Prostate gland (tissue), 2 donors: Measurements from ENCODE around the gene SPEN. TPM values are rescaled to one million over a fixed set of nuclear protein-coding genes. Genes with fewer than 3 reads are reported as not detected.

Source experiments
- DNase-seq: peaks from one replicate; pipeline ENCODE4 v3.0.0-alpha.2; 2019; ENCODE audit warnings: low spot score
- H3K27ac ChIP-seq, 2 donors: fragments of 200-600 bp; sonication (generic); 2 replicates each; pipeline ENCODE4 v1.5.1; 2017 to 2019
- H3K27me3 ChIP-seq: fragments of 200-600 bp; sonication (generic); replicated peaks from 2 replicates; pipeline ENCODE4 v1.5.1; 2019; ENCODE audit not compliant: insufficient read depth
- H3K36me3 ChIP-seq, 2 donors: fragments of 200-600 bp; sonication (generic); 1 replicate in 1 of 2; 2 replicates in 1 of 2; pipeline versions ENCODE4 v1.5.1 to v1.8.1; 2017 to 2019
- H3K4me1 ChIP-seq: fragments of 200-600 bp; sonication (generic); replicated peaks from 2 replicates; pipeline ENCODE4 v1.5.1; 2019
- H3K4me3 ChIP-seq, 2 donors: fragments of 200-600 bp; sonication (generic); 2 replicates each; pipeline ENCODE4 v1.5.1; 2017 to 2019
- H3K9me3 ChIP-seq: fragments of 200-600 bp; sonication (generic); 2 replicates; pipeline ENCODE4 v1.5.1; 2017
- CTCF ChIP-seq, 4 experiments: fragments of 200-600 bp in 2 of 4; fragments of 450-650 bp in 2 of 4; sonication (generic) in 2 of 4; IDR thresholded peaks; 1 replicate in 3 of 4; 2 replicates in 1 of 4; pipeline ENCODE4 v1.5.1; 2016 to 2019; ENCODE audit warnings: antibody characterized with exemption in 4 of 4, mild to moderate bottlenecking in 2 of 4, moderate library complexity in 2 of 4
- POLR2A ChIP-seq: fragments of 450-650 bp; IDR thresholded peaks from one replicate; pipeline ENCODE4 v1.6.1; 2016; ENCODE audit warnings: antibody characterized with exemption, mild to moderate bottlenecking
- POLR2AphosphoS5 ChIP-seq: sonication (generic); formaldehyde crosslinking; IDR thresholded peaks from one replicate; pipeline ENCODE4 v1.6.1; 2017; ENCODE audit warnings: antibody characterized with exemption
- WGBS: methylation state at CpG from one replicate; pipeline ENCODE4 v1.1.5; 2018; 5-methylcytosine and 5-hydroxymethylcytosine counted together
- intact Hi-C: fragments of 100-400 bp; cut with DNase I; formaldehyde crosslinking; loops from one replicate; pipeline ENCODE4 v1.14.2; 2022
- total RNA-seq, 2 donors: library from RNA; depleted of rRNA; stranded (reverse); fragments of >200 nt; gene quantifications; one replicate each; pipeline ENCODE4 v1.1.0, GENCODE V29; 2016

SPEN gene
- total RNA-seq, 2 donors from 2014 or later: 31.9 to 48.3 TPM

GRCh38 chr1:15968172-15968571 lies 120.7 kb downstream of the SPEN start:
- H3K27me3 ChIP-seq: no peaks in the 10 kb centered on the region
- WGBS: 90% methylated on average over 5 of the region's 5 CpGs
- no peak overlapping the region for H3K4me3 ChIP-seq
- H3K4me1 ChIP-seq: no peaks in the 10 kb centered on the region
- DNase-seq: no peak
- intact Hi-C loops: no loop called here
- H3K36me3 ChIP-seq: no peaks in the 10 kb centered on the region
- TF ChIP-seq CTCF (IDR thresholded peaks at IDR 0.05) (no peak), POLR2AphosphoS5 (no peak), POLR2A (no peak)
- H3K27ac ChIP-seq: no peak overlapping the region
- no peaks in the 10 kb centered on the region for H3K9me3 ChIP-seq

GRCh38 chr1:15969321-15969880 lies 121.9 kb downstream of the SPEN start:
- Histone ChIP-seq H3K27me3 (no peaks in the 10 kb centered on the region), H3K9me3 (no peaks in the 10 kb centered on the region), H3K36me3 (no peaks in the 10 kb centered on the region), H3K4me3 (no peak overlapping the region), H3K4me1 (no peaks in the 10 kb centered on the region), H3K27ac (no peak overlapping the region)
- WGBS: 99% methylated on average over 13 of the region's 13 CpGs
- intact Hi-C loops: no loop called here
- no peak for DNase-seq
- TF ChIP-seq CTCF (IDR thresholded peaks at IDR 0.05) (no peak), POLR2A (no peak), POLR2AphosphoS5 (no peak)

GRCh38 chr1:15970911-15971310 lies 123.4 kb downstream of the SPEN start:
- H3K9me3 ChIP-seq: no peaks in the 10 kb centered on the region
- peaks cover 4% of the 10 kb centered on the region for H3K4me1 ChIP-seq
- TF ChIP-seq POLR2A: no peak
- TF ChIP-seq POLR2AphosphoS5: no peak
- TF ChIP-seq CTCF (IDR thresholded peaks at IDR 0.05): no peak
- no peak overlapping the region for H3K4me3 ChIP-seq
- H3K36me3 ChIP-seq: no peaks in the 10 kb centered on the region
- no peaks in the 10 kb centered on the region for H3K27me3 ChIP-seq
- no peak for DNase-seq
- H3K27ac ChIP-seq: no peak overlapping the region
- intact Hi-C loops: no loop called here

GRCh38 chr1:15972409-15972808 lies 124.9 kb downstream of the SPEN start:
- Histone ChIP-seq H3K36me3 (no peaks in the 10 kb centered on the region), H3K4me3 (no peak overlapping the region), H3K27me3 (no peaks in the 10 kb centered on the region), H3K9me3 (no peaks in the 10 kb centered on the region), H3K27ac (no peak overlapping the region), H3K4me1 (peaks cover 4% of the 10 kb centered on the region)
- no peak for DNase-seq
- 100% methylated on average over 1 of the region's 1 CpG for WGBS
- intact Hi-C loops: no loop called here
- TF ChIP-seq POLR2A (no peak), CTCF (IDR thresholded peaks at IDR 0.05) (no peak)

- peaks cover 4% of the 10 kb centered on the region for H3K4me1 ChIP-seq
- no peaks in the 10 kb centered on the region for H3K36me3 ChIP-seq
- H3K9me3 ChIP-seq: no peaks in the 10 kb centered on the region
- DNase-seq: no peak
- TF ChIP-seq CTCF (IDR thresholded peaks at IDR 0.05): no peak
- TF ChIP-seq POLR2A: no peak
- no peak for TF ChIP-seq POLR2AphosphoS5
- intact Hi-C loops: no loop called here
- no peaks in the 10 kb centered on the region for H3K27me3 ChIP-seq
- no peak overlapping the region for H3K27ac ChIP-seq
- WGBS: 94% methylated on average over 4 of the region's 4 CpGs
- no peak overlapping the region for H3K4me3 ChIP-seq
These were observed 126.3 kb downstream of the SPEN start for GRCh38 chr1:15973772-15974171.
